G401.6 (cell line): Measurements from ENCODE around the gene HOXB4.

Experiments used
- FAIRE-seq: peaks from 2 replicates; lab custom pipeline; 2012; peaks lifted over from hg19 to GRCh38; lab: Jason Lieb, UNC

The HOXB4 gene

GRCh38 chr17:48615047-48615962 lies 37.2 kb upstream of the HOXB4 start, which contains the start of gene HOXB8:
Gene HOXB8, minus strand, starts transcription at chr17:48615292. Its CDS starts 588 bp downstream, at chr17:48614704.
- peak; percentile 81 for FAIRE-seq

- no peak for FAIRE-seq
These were observed 35.9 kb upstream of the HOXB4 start for GRCh38 chr17:48613862-48614694.

- FAIRE-seq, result no peak
These were observed 34.9 kb upstream of the HOXB4 start for GRCh38 chr17:48612854-48613691.

GRCh38 chr17:48612456-48612853 lies 34.3 kb upstream of the HOXB4 start:
- no peak for FAIRE-seq

- peak; percentile 66 for FAIRE-seq
These were observed 33.7 kb upstream of the HOXB4 start for GRCh38 chr17:48611681-48612455.

GRCh38 chr17:48611213-48611612 lies 33.1 kb upstream of the HOXB4 start:
- FAIRE-seq, result no peak

GRCh38 chr17:48610282-48611211 lies 32.4 kb upstream of the HOXB4 start, which contains the start of gene HOXB7:
Gene HOXB7, minus strand, starts transcription at chr17:48611017. Its CDS starts 99 bp downstream, at chr17:48610918.
- peak; percentile 86 for FAIRE-seq

- FAIRE-seq, result no peak
These were observed 31.7 kb upstream of the HOXB4 start for GRCh38 chr17:48609759-48610281.

- FAIRE-seq, result no peak
These were observed 30.9 kb upstream of the HOXB4 start for GRCh38 chr17:48609033-48609432.

- no peak for FAIRE-seq
These were observed 30.3 kb upstream of the HOXB4 start for GRCh38 chr17:48608494-48608834.

GRCh38 chr17:48606892-48607614 lies 28.9 kb upstream of the HOXB4 start:
- FAIRE-seq, result no peak

GRCh38 chr17:48605991-48606891 lies 28.1 kb upstream of the HOXB4 start:
- no peak for FAIRE-seq

- no peak for FAIRE-seq
These were observed 27.3 kb upstream of the HOXB4 start for GRCh38 chr17:48605409-48605919.

GRCh38 chr17:48604770-48605329 lies 26.7 kb upstream of the HOXB4 start, which contains the start of gene HOXB6:
Gene HOXB6, minus strand, starts transcription at chr17:48604986. Its CDS starts 6,836 bp downstream, at chr17:48598150.
- FAIRE-seq, result no peak

- no peak for FAIRE-seq
These were observed 26.0 kb upstream of the HOXB4 start for GRCh38 chr17:48603959-48604769.
